ENCODE results near the gene NCEH1. TPM values are rescaled to one million over a fixed set of nuclear protein-coding genes. Genes with fewer than 3 reads are reported as not detected.

Gene NCEH1
- total RNA-seq, 2 donors from 2014 or later: 36.1 to 42.2 TPM

- peak; percentile 65 for DNase-seq
- peak overlapping the region; percentile 52 to 88 for H3K9ac ChIP-seq (ENCODE audit: low read depth in 2 of 2, low read length in 2 of 2)
- H3K4me3 ChIP-seq: peak overlapping the region; percentile 74
- TF ChIP-seq CTCF (IDR thresholded peaks at IDR 0.05): no peak
- H3K27ac ChIP-seq: peak overlapping the region; percentile 88
- H3K9me3 ChIP-seq: no peaks in the 10 kb centered on the region
- no peaks in the 10 kb centered on the region for H3K27me3 ChIP-seq
- no peaks in the 10 kb centered on the region for H3K4me1 ChIP-seq
- intact Hi-C loops (cut with DNase I): no loop called here
- H3K36me3 ChIP-seq: no peaks in the 10 kb centered on the region
Measured at GRCh38 chr3:172711454-172711795, 558 bp upstream of the NCEH1 start.

DNA sequence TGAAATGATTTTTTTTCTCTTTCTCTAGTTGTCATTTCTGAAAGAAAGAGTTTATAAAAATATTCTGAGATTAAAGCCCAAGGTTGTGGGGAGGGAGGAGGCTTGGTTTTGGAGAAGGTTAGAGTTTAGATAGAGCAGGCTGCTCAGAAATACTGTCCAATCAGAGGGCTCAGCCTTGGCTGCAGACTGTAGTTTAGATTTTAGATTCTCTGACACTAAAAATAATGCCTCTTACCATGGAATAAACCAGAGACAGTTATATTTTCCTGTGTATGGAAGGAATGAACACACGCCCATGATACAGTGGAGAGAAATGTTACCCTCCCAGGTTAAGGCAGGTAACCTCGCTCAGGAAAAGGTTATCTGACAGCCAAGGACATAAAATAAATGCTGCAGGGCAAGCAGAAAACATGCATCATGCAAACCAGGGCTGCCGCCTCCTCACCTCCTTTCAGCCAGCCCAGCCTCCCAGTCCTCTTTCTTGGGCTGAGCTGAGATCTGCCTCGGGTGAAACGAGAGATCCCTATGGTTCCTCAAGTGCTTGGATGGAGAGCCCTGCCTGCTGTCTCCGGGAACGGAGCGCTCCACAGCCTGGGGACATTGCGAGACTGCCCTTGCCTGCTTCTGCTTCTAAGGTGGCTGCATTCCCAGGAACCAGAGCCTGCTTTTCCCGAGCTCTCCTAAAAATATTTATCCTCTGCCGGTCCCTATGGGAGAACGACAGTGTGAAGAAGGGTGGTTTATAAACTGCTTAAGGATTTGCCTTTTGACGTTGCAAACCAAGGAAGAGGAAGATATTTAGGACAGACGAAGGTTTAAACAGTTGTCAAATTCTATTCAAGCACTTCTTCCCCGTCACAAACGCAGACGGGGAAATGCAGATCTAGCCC, 848 bp downstream of the NCEH1 start:
- H3K36me3 ChIP-seq: no peaks in the 10 kb centered on the region
- DNase-seq: peak; percentile 54
- H3K4me3 ChIP-seq: peak overlapping the region; percentile 74
- H3K27me3 ChIP-seq: no peaks in the 10 kb centered on the region
- intact Hi-C loops (cut with DNase I): no loop called here
- TF ChIP-seq CTCF (IDR thresholded peaks at IDR 0.05): no peak
- peak overlapping the region; percentile 88 for H3K27ac ChIP-seq
- H3K9ac ChIP-seq (ENCODE audit: low read depth in 2 of 2, low read length in 2 of 2): peak overlapping the region; percentile 69 to 88
- H3K4me1 ChIP-seq: no peaks in the 10 kb centered on the region
- H3K9me3 ChIP-seq: no peaks in the 10 kb centered on the region

DNA sequence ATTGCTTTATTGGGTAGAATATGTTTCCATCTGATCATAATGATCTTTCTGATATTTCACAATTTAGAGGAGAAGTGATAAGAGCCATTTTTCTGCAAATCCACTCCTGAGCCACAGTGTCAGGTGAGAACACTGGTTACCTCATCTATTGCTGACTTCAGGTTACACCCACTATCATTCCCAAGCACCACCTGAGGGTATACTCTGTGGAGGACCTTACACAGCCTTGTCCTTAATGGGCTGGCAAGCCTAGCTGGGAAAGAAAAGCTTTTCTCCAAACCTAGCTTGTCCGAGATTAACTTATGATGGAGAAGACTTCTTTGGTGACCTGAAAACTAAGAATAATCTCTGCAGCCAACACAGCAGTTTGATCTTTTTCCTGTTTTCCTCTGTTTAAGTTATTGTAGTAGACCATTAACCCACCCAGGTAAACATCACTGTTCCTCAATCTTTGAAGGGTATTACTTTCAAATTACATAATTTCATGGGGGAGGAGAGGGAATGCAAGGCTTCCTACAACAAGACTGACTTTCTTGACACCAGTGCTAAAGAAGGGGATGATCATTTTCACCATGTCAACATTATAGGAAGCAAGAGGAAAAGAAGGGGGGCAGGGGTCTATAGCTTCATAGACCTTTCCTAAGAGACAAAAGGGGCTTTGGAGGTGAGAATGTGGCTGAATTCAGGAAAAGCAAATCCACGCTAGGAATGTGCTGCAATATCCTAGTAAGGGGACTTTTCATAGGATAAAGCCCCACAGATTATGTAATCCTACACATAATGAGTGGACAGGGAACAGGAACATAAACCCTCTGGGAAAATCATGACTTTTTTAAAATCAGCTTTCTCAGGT, 1.7 kb downstream of the NCEH1 start:
- Histone ChIP-seq H3K27me3 (no peaks in the 10 kb centered on the region), H3K36me3 (no peaks in the 10 kb centered on the region), H3K9ac (ENCODE audit: low read depth in 2 of 2, low read length in 2 of 2) (peak overlapping the region in 1 of 2 donors; percentile 88), H3K4me3 (peak overlapping the region; percentile 74), H3K9me3 (no peaks in the 10 kb centered on the region), H3K27ac (peak overlapping the region; percentile 88), H3K4me1 (no peaks in the 10 kb centered on the region)
- DNase-seq: peak; percentile 55
- TF ChIP-seq CTCF (IDR thresholded peaks at IDR 0.05): no peak
- intact Hi-C loops (cut with DNase I): no loop called here

DNA sequence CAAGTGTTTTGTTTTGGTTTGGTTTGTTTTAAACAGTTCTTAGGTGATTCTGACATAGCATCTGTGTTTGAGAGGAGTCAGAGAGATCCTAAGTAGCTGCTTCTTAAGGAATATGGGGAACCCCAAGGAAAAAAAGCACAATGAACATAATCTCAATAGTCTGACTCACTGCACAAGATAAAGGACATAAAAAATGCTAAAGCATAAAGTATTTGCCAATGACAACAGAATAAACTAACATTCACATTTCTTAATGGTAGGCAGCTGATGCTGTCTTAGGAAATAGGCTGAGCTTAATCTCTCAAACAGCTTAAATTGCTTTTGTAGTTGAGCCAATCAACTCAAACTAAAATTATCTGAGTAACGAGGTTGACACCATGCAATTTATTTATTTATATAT, 2.9 kb downstream of the NCEH1 start:
- no peak for TF ChIP-seq CTCF (IDR thresholded peaks at IDR 0.05)
- no peak for DNase-seq
- Histone ChIP-seq H3K27ac (peak overlapping the region; percentile 88), H3K36me3 (no peaks in the 10 kb centered on the region), H3K4me3 (no peak overlapping the region), H3K9me3 (no peaks in the 10 kb centered on the region), H3K4me1 (no peaks in the 10 kb centered on the region), H3K9ac (ENCODE audit: low read depth in 2 of 2, low read length in 2 of 2) (no peak overlapping the region), H3K27me3 (no peaks in the 10 kb centered on the region)
- intact Hi-C loops (cut with DNase I): no loop called here

DNA sequence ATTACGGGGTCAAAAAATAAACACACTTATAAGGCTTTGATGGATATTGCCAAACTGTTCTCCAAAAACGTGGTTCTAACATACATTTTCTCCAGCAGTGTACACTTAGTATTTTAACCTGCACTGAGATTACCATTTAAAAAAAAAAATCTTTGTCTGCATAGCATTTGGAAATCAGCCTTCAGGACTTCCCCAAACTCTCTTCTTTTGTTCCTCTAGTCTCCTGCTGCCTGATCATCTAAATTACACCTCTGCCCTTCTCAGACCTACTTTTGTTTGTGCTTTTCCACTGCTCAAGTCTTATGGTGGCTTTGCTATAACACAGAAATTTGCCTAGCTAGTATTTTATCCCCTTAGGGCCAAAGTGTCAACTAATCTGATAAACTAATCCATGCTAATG, 3.8 kb downstream of the NCEH1 start:
- no peak for TF ChIP-seq CTCF (IDR thresholded peaks at IDR 0.05)
- Histone ChIP-seq H3K36me3 (no peaks in the 10 kb centered on the region), H3K9me3 (no peaks in the 10 kb centered on the region), H3K27ac (no peak overlapping the region), H3K4me1 (no peaks in the 10 kb centered on the region), H3K27me3 (no peaks in the 10 kb centered on the region), H3K4me3 (no peak overlapping the region), H3K9ac (ENCODE audit: low read depth in 2 of 2, low read length in 2 of 2) (no peak overlapping the region)
- DNase-seq: no peak
- intact Hi-C loops (cut with DNase I): no loop called here

All from colonic mucosa (tissue), 4 donors.